Head of caudate nucleus (tissue), 42 donors: Measurements from ENCODE around the gene AIDA.

ENCODE experiments used
- DNase-seq, 42 donors: peaks; one replicate each; pipeline versions ENCODE4 v3.0.0 to v3.0.0-alpha.2; 2020 to 2021; ENCODE audit warnings: mixed read lengths in 7 of 42
- intact Hi-C: fragments of 100-400 bp; cut with DNase I; formaldehyde crosslinking; loops from one replicate; pipeline ENCODE4 v1.15.0; 2022

AIDA gene

GRCh38 chr1:222657899-222658298, 54.4 kb downstream of the AIDA start:
- intact Hi-C loops = no loop called here
- no peak for DNase-seq

- DNase-seq = no peak
- intact Hi-C loops = no loop called here
Observed at GRCh38 chr1:222656391-222657155, 55.7 kb downstream of the AIDA start.

- intact Hi-C loops = no loop called here
- DNase-seq = peak in 10 of 42 donors; percentile 16 to 61 (median 24)
Observed at GRCh38 chr1:222654849-222655248, 57.4 kb downstream of the AIDA start.

GRCh38 chr1:222653178-222653827, 59.0 kb downstream of the AIDA start:
- DNase-seq = no peak
- intact Hi-C loops = no loop called here

- no peak for DNase-seq
Observed at GRCh38 chr1:222652676-222653075, 59.6 kb downstream of the AIDA start.

GRCh38 chr1:222644636-222644980, 67.7 kb downstream of the AIDA start:
- DNase-seq = peak in 4 of 42 donors; percentile 7 to 40 (median 25)
- intact Hi-C loops = loop anchor here (10.0 kb wide), 1 partner anchor 70 kb away; the partner anchor contains the start of genes AIDA and BROX

More at GRCh38 chr1:222652676-222653075, 59.6 kb downstream of the AIDA start:
- intact Hi-C loops = no loop called here

- intact Hi-C loops = loop anchor here (10.0 kb wide), 1 partner anchor 71 kb away; the partner anchor contains the start of genes AIDA and BROX
- peak; percentile 90 to 98 (median 96) for DNase-seq
Observed at GRCh38 chr1:222643938-222644635, 68.2 kb downstream of the AIDA start.

GRCh38 chr1:222643606-222643937, 68.7 kb downstream of the AIDA start:
- intact Hi-C loops = loop anchor here (10.0 kb wide), 1 partner anchor 71 kb away; the partner anchor contains the start of genes AIDA and BROX
- no peak for DNase-seq

GRCh38 chr1:222642468-222642867, 69.8 kb downstream of the AIDA start:
- intact Hi-C loops = loop anchor here (10.0 kb wide), 1 partner anchor 72 kb away; the partner anchor contains the start of genes AIDA and BROX
- no peak for DNase-seq

GRCh38 chr1:222641269-222641948, 70.9 kb downstream of the AIDA start:
- DNase-seq = no peak
- intact Hi-C loops = loop anchor here (10.0 kb wide), 1 partner anchor 73 kb away; the partner anchor contains the start of genes AIDA and BROX

- DNase-seq = peak in 31 of 42 donors; percentile 16 to 93 (median 67)
- intact Hi-C loops = loop anchor here (2.0 kb wide), 1 partner anchor 170 kb away; no protein-coding TSS in a partner anchor
Observed at GRCh38 chr1:222634180-222635013, 77.9 kb downstream of the AIDA start.

- no peak for DNase-seq
- intact Hi-C loops = no loop called here
Observed at GRCh38 chr1:222632749-222633148, 79.5 kb downstream of the AIDA start.

- DNase-seq = peak in 1 of 42 donors; percentile 9
- intact Hi-C loops = no loop called here
Observed at GRCh38 chr1:222631611-222632208, 80.6 kb downstream of the AIDA start.

GRCh38 chr1:222629921-222630535, 82.3 kb downstream of the AIDA start:
- intact Hi-C loops = no loop called here
- peak in 20 of 42 donors; percentile 6 to 65 (median 28) for DNase-seq

- DNase-seq = no peak
- intact Hi-C loops = no loop called here
Observed at GRCh38 chr1:222627232-222627631, 85.1 kb downstream of the AIDA start.

GRCh38 chr1:222624214-222624613, 88.1 kb downstream of the AIDA start:
- intact Hi-C loops = no loop called here

GRCh38 chr1:222623458-222623857, 88.8 kb downstream of the AIDA start:
- intact Hi-C loops = no loop called here

More at GRCh38 chr1:222624214-222624613, 88.1 kb downstream of the AIDA start:
- DNase-seq = no peak

More at GRCh38 chr1:222623458-222623857, 88.8 kb downstream of the AIDA start:
- DNase-seq = no peak
